Spleen (tissue), 11 donors: Measurements from ENCODE around the gene GRIN2D. TPM values are rescaled to one million over a fixed set of nuclear protein-coding genes. Genes with fewer than 3 reads are reported as not detected.

ENCODE experiments used
- DNase-seq: peaks from one replicate; pipeline ENCODE4 v3.0.0-alpha.2; 2020
- H3K27ac ChIP-seq, 8 donors: fragments of 200-600 bp; sonication (generic) in 7 of 8; 1 replicate in 4 of 8; 2 replicates in 4 of 8; pipeline versions ENCODE4 v1.5.0 to v1.8.0; 2016 to 2021; ENCODE audit warnings: inconsistent platforms in 4 of 8, mild to moderate bottlenecking in 4 of 8, moderate library complexity in 1 of 8
- H3K27me3 ChIP-seq, 7 donors: fragments of 200-600 bp; sonication (generic) in 6 of 7; replicated peaks in 1 of 7; 1 replicate in 4 of 7; 2 replicates in 3 of 7; pipeline versions ENCODE4 v1.5.0 to v1.8.0; 2016 to 2021; ENCODE audit warnings: inconsistent platforms in 3 of 7, mild to moderate bottlenecking in 1 of 7
- H3K36me3 ChIP-seq, 6 donors: fragments of 200-600 bp; sonication (generic) in 5 of 6; 1 replicate in 4 of 6; 2 replicates in 2 of 6; pipeline versions ENCODE4 v1.5.0 to v1.8.0; 2016 to 2021; ENCODE audit warnings: inconsistent platforms in 2 of 6
- H3K4me1 ChIP-seq, 6 donors: fragments of 200-600 bp; sonication (generic) in 5 of 6; 1 replicate in 3 of 6; 2 replicates in 3 of 6; pipeline versions ENCODE4 v1.5.0 to v1.8.0; 2016 to 2021; ENCODE audit warnings: inconsistent platforms in 3 of 6
- H3K4me3 ChIP-seq, 8 donors: fragments of 200-600 bp; sonication (generic) in 7 of 8; 1 replicate in 4 of 8; 2 replicates in 4 of 8; pipeline versions ENCODE4 v1.5.0 to v1.8.0; 2016 to 2021; ENCODE audit warnings: inconsistent platforms in 4 of 8, mild to moderate bottlenecking in 4 of 8, moderate library complexity in 2 of 8
- H3K9me3 ChIP-seq, 8 donors: fragments of 200-600 bp; sonication (generic) in 7 of 8; 1 replicate in 4 of 8; 2 replicates in 4 of 8; pipeline versions ENCODE4 v1.5.0 to v1.8.0; 2016 to 2021; ENCODE audit warnings: inconsistent platforms in 4 of 8
- POLR2A ChIP-seq, 3 donors: fragments of 450-650 bp; IDR thresholded peaks; one replicate each; pipeline ENCODE4 v1.5.1; 2017; ENCODE audit warnings: antibody characterized with exemption in 3 of 3, mild to moderate bottlenecking in 1 of 3
- POLR2AphosphoS5 ChIP-seq, 3 donors: sonication (generic); formaldehyde crosslinking; IDR thresholded peaks; one replicate each; pipeline ENCODE4 v1.5.1; 2017; ENCODE audit warnings: antibody characterized with exemption in 3 of 3
- WGBS, 5 donors: extraction: QIAGEN DNeasy Blood & Tissue Kit in 3 of 5; methylation state at CpG; one replicate each; pipeline versions ENCODE4 v1.1.5 to v1.1.7; 2013 to 2018; 5-methylcytosine and 5-hydroxymethylcytosine counted together
- intact Hi-C: fragments of 100-400 bp; cut with DNase I; formaldehyde crosslinking; loops from one replicate; pipeline ENCODE4 v1.15.0; 2023; ENCODE audit warnings: low total_unique reads
- polyA plus RNA-seq, 3 donors: library from polyadenylated mRNA; stranded (reverse); fragments of 200-250 nt; gene quantifications; one replicate each; pipeline ENCODE4 v1.2.1, GENCODE V29; 2013
- total RNA-seq, 7 donors: library from RNA; depleted of rRNA in 3 of 7; stranded (reverse); fragments of >200 nt in 3 of 7; fragmentation: NEBNext Ultra II Directional in 4 of 7; extraction: Animal tissue kit (Norgen Biotek cat#: 25700) in 4 of 7; gene quantifications; one replicate each; pipeline versions ENCODE4 v1.1.0 to v1.2.1, GENCODE V29; 2016 to 2021
- TF ChIP-seq, protein P1 (sequence below), 11 experiments: fragments of 200-600 bp in 7 of 11; fragments of 450-650 bp in 4 of 11; sonication (generic) in 4 of 11; IDR thresholded peaks in 8 of 11; conservative IDR thresholded peaks in 3 of 11; 1 replicate in 7 of 11; 2 replicates in 4 of 11; pipeline versions ENCODE4 v1.4.0 to v1.8.0; 2016 to 2021; ENCODE audit warnings: antibody characterized with exemption in 11 of 11, inconsistent platforms in 4 of 11, mild to moderate bottlenecking in 1 of 11
- donor health status: healthy with polysubstance abuse.
- donor health status: DM: no; HTN: no; CAD: no; lungs with moderate emphysema.
- donor health status: DM: no; HTN: no; CAD: no.
- donor health status: Bipolar disorder and iron deficiency.
- donor health status: healthy.
- donor health status: DM: no; HTN: no; CAD: no.
- donor health status: DM: yes; HTN: yes; CAD: no.

The GRIN2D gene
- total and polyA plus RNA-seq, 10 donors, result 0.07 to 1.2 (median 0.50) TPM

DNA sequence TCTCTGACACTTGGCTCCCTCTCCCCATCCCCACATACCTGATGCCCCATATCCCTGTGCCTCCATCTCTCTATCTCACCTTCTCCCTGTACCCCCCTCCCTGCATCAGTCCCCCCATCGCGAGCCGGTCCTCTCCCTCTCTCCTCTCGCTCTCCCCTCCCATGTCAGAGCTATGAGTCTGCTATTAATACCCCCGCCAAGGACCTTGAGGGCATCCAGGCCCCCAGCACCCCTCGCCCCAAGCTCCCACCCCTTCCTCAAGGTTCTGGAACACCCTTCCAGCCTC lies 1.6 kb downstream of the GRIN2D start:
- WGBS, 5 donors, result 12 to 16% (median 14%) methylated on average over 6 of the region's 6 CpGs
- peaks cover 8 to 79% (median 45%) of the 10 kb centered on the region in 6 donors for H3K4me1 ChIP-seq
- DNase-seq, result no peak
- peaks cover 0 to 4% (median 0%) of the 10 kb centered on the region in 8 donors for H3K9me3 ChIP-seq
- intact Hi-C loops, result no loop called here
- peaks cover 7 to 65% (median 48%) of the 10 kb centered on the region in 7 donors for H3K27me3 ChIP-seq
- no peak overlapping the region for H3K27ac ChIP-seq
- TF ChIP-seq POLR2A (IDR thresholded peaks at IDR 0.05) (no peak), POLR2AphosphoS5 (IDR thresholded peaks at IDR 0.05) (no peak)
- TF ChIP-seq, protein P1, sequence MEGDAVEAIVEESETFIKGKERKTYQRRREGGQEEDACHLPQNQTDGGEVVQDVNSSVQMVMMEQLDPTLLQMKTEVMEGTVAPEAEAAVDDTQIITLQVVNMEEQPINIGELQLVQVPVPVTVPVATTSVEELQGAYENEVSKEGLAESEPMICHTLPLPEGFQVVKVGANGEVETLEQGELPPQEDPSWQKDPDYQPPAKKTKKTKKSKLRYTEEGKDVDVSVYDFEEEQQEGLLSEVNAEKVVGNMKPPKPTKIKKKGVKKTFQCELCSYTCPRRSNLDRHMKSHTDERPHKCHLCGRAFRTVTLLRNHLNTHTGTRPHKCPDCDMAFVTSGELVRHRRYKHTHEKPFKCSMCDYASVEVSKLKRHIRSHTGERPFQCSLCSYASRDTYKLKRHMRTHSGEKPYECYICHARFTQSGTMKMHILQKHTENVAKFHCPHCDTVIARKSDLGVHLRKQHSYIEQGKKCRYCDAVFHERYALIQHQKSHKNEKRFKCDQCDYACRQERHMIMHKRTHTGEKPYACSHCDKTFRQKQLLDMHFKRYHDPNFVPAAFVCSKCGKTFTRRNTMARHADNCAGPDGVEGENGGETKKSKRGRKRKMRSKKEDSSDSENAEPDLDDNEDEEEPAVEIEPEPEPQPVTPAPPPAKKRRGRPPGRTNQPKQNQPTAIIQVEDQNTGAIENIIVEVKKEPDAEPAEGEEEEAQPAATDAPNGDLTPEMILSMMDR (IDR thresholded peaks at IDR 0.05 in 8 of 11, conservative IDR thresholded peaks at IDR 0.05 in 3 of 11), result no peak
- no peak overlapping the region for H3K4me3 ChIP-seq
- no peaks in the 10 kb centered on the region for H3K36me3 ChIP-seq

DNA sequence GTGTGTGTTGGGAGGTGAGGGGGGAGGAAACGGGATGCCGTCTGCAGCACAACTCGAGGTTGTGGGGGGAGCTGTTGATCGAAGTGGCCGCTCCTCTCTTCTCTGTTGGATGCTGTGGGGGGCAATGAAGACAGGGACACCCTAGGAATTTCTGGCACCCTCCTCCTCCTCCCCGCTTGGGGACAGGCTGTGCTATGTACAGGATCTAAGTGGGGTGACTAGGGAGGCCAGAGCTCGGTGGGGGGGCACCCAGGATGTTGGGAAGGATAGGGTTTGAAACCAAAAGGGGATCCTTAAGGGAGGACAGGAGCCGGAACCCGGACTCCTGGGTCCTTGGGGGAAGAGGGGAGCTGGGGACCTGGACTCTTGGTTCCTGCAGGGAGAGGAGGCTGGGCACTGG lies 2.0 kb downstream of the GRIN2D start:
- 21 to 38% (median 29%) methylated on average over 9 of the region's 9 CpGs for WGBS, 5 donors
- H3K27me3 ChIP-seq, result peaks cover 7 to 65% (median 48%) of the 10 kb centered on the region in 7 donors
- intact Hi-C loops, result no loop called here

DNA sequence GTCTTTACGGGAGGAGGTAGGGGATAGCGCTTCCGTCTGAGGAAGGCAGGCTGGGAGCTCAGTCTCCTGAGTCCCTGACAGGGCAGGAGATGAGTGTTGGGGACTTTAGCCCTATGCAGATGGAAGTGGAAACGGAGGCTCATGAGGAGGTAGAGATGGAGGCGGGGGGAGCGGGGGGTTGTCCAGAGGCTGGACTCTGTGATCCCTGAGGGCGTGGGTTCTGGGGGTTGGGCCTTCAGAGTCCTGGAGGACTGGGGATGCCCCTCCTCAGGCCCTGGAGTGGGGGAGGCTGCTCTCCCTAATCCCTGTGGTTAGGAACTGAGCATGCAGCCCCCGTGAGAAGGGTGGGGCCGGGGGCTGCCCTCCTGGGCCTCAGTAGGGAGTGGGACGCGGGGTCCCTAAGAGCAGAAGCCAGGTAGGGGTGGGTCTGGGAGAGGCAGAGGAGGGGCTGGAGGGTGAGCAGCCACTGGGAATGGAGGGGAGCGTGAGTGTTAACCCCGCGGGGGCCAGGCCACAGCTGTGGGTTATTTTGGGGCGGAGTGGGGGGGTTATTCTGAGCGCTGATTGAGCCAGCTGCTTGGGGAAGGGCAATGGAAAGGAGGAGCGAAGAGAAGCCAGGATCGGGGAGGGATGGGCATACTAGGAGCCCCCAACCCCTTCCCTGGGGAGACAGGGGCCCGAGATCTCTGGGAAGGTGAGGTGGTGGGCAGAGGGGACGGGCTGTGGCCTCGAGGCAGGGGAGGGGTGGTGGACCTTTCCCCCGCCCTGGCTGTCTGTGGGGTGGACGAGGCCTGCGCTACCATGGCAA lies 2.8 kb downstream of the GRIN2D start:
- peaks cover 7 to 65% (median 48%) of the 10 kb centered on the region in 7 donors for H3K27me3 ChIP-seq
- no peak overlapping the region for H3K27ac ChIP-seq
- DNase-seq, result no peak
- no peak overlapping the region for H3K4me3 ChIP-seq
- peaks cover 8 to 76% (median 39%) of the 10 kb centered on the region in 6 donors for H3K4me1 ChIP-seq
- peaks cover 0 to 4% (median 0%) of the 10 kb centered on the region in 8 donors for H3K9me3 ChIP-seq
- intact Hi-C loops, result no loop called here
- no peak for TF ChIP-seq POLR2A (IDR thresholded peaks at IDR 0.05)
- TF ChIP-seq POLR2AphosphoS5 (IDR thresholded peaks at IDR 0.05), result no peak
- TF ChIP-seq, protein P1 (IDR thresholded peaks at IDR 0.05 in 8 of 11, conservative IDR thresholded peaks at IDR 0.05 in 3 of 11), result no peak
- H3K36me3 ChIP-seq, result no peaks in the 10 kb centered on the region
- 59 to 65% (median 61%) methylated on average over 24 of the region's 24 CpGs for WGBS, 5 donors

More for the DNA sequence above, 2.0 kb downstream of the GRIN2D start:
- DNase-seq, result no peak
- H3K27ac ChIP-seq, result no peak overlapping the region
- no peak overlapping the region for H3K4me3 ChIP-seq
- TF ChIP-seq, protein P1 (IDR thresholded peaks at IDR 0.05 in 8 of 11, conservative IDR thresholded peaks at IDR 0.05 in 3 of 11), result no peak
- TF ChIP-seq POLR2AphosphoS5 (IDR thresholded peaks at IDR 0.05) (no peak), POLR2A (IDR thresholded peaks at IDR 0.05) (no peak)
- peaks cover 8 to 79% (median 41%) of the 10 kb centered on the region in 6 donors for H3K4me1 ChIP-seq
- H3K9me3 ChIP-seq, result peaks cover 0 to 4% (median 0%) of the 10 kb centered on the region in 8 donors
- no peaks in the 10 kb centered on the region for H3K36me3 ChIP-seq

DNA sequence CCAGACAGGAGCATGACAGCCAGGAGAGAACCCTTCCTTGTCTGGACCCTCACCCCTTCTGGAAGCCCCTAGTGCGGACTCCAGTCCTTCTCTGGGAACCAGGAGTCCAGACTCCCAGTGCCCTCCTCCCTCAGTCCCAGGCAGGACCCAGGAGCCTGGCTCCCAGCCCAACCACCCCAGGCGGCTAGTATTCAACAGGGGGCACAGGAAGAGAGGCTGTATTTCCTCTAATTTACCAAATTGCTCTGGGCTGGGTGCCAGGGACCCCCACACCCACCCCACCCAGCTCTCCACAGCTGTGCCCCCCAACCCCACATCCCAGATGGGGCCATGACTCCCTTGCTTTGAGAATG lies 3.3 kb downstream of the GRIN2D start:
- intact Hi-C loops, result no loop called here
- peaks cover 7 to 65% (median 48%) of the 10 kb centered on the region in 7 donors for H3K27me3 ChIP-seq
- 42 to 89% (median 44%) methylated on average over 1 to 2 of the region's 2 CpGs for WGBS, 5 donors
- no peak overlapping the region for H3K4me3 ChIP-seq
- H3K36me3 ChIP-seq, result no peaks in the 10 kb centered on the region
- peaks cover 0 to 4% (median 0%) of the 10 kb centered on the region in 8 donors for H3K9me3 ChIP-seq
- no peak overlapping the region for H3K27ac ChIP-seq
- TF ChIP-seq POLR2A (IDR thresholded peaks at IDR 0.05) (no peak), POLR2AphosphoS5 (IDR thresholded peaks at IDR 0.05) (no peak)
- TF ChIP-seq, protein P1 (IDR thresholded peaks at IDR 0.05 in 8 of 11, conservative IDR thresholded peaks at IDR 0.05 in 3 of 11), result no peak
- DNase-seq, result no peak
- peaks cover 8 to 72% (median 34%) of the 10 kb centered on the region in 6 donors for H3K4me1 ChIP-seq
